SU-DHL-6 (cell line): ENCODE measurements around the gene RSBN1L.

Experiments used
- H2AFZ ChIP-seq: fragments of 200-600 bp; sonication (generic); 2 replicates; pipeline ENCODE4 v1.6.1; 2014; ENCODE audit warnings: low read depth, mild to moderate bottlenecking, moderate library complexity, mixed read lengths, antibody characterized with exemption, low read length; ENCODE audit not compliant: severe bottlenecking
- H3F3A ChIP-seq: fragments of 200-600 bp; shearing (Covaris generic); 2 replicates; pipeline ENCODE4 v1.6.0; 2016; ENCODE audit warnings: antibody characterized with exemption, mild to moderate bottlenecking; ENCODE audit not compliant: insufficient read depth
- H3K27ac ChIP-seq: fragments of 200-600 bp; sonication (generic); 2 replicates; pipeline ENCODE4 v1.5.1; 2016; ENCODE audit warnings: low read depth, mild to moderate bottlenecking, low read length, moderate library complexity, mixed read lengths
- H3K27me3 ChIP-seq: fragments of 200-600 bp; sonication (generic), shearing (Covaris generic); 2 replicates; pipeline ENCODE4 v1.6.0; 2014; ENCODE audit warnings: mild to moderate bottlenecking, low read length
- H3K36me3 ChIP-seq: fragments of 200-600 bp; sonication (generic); 2 replicates; pipeline ENCODE4 v1.6.1; 2014; ENCODE audit warnings: mild to moderate bottlenecking, low read length, mixed read lengths
- H3K4me2 ChIP-seq: fragments of 300-600, 200-600 bp; shearing (Covaris generic), sonication (generic); 2 replicates; pipeline ENCODE4 v1.6.0; 2014; ENCODE audit warnings: low read length, low read depth, mild to moderate bottlenecking; ENCODE audit not compliant: poor library complexity, severe bottlenecking
- H3K4me3 ChIP-seq: fragments of 200-600 bp; sonication (generic); 2 replicates; pipeline ENCODE4 v1.5.1; 2014; ENCODE audit warnings: antibody characterized with exemption, low read length, mild to moderate bottlenecking, mixed read lengths; ENCODE audit not compliant: insufficient read depth, poor library complexity, severe bottlenecking
- H3K79me2 ChIP-seq: fragments of 200-600 bp; sonication (generic); 2 replicates; pipeline ENCODE4 v1.6.1; 2014; ENCODE audit warnings: mild to moderate bottlenecking, low read length, moderate library complexity; ENCODE audit not compliant: insufficient read depth
- H3K9ac ChIP-seq: fragments of 200-600 bp; sonication (generic); 2 replicates; pipeline ENCODE4 v1.7.0; 2014; ENCODE audit warnings: mild to moderate bottlenecking, low read length
- H3K9me2 ChIP-seq: fragments of 200-600 bp; sonication (generic); replicated peaks from 2 replicates; pipeline ENCODE4 v1.6.1; 2014; ENCODE audit warnings: low read length; ENCODE audit not compliant: insufficient read depth
- H3K9me3 ChIP-seq: fragments of 200-600 bp; sonication (generic); 2 replicates; pipeline ENCODE4 v1.6.1; 2014; ENCODE audit warnings: low read length, mixed read lengths; ENCODE audit not compliant: insufficient read depth
- H4K20me1 ChIP-seq: fragments of 200-600 bp; sonication (generic); 2 replicates; pipeline ENCODE4 v1.6.1; 2014; ENCODE audit warnings: low read depth, mild to moderate bottlenecking, antibody characterized with exemption, low read length, moderate library complexity, mixed read lengths
- CTCF ChIP-seq: fragments of 200-600 bp; sonication (generic); IDR thresholded peaks from one replicate; pipeline ENCODE4 v1.5.1; 2017; ENCODE audit warnings: antibody characterized with exemption, mild to moderate bottlenecking, low read length, moderate library complexity; ENCODE audit not compliant: insufficient read depth, poor library complexity, severe bottlenecking
- EZH2phosphoT487 ChIP-seq: fragments of 200-600 bp; sonication (generic), shearing (Covaris generic); conservative IDR thresholded peaks from 2 replicates; pipeline ENCODE4 v1.6.1; 2018; ENCODE audit warnings: mild to moderate bottlenecking, antibody characterized with exemption, low read length, moderate library complexity, mixed read lengths

RSBN1L gene

GRCh38 chr7:77786741-77787140 is 90.5 kb downstream of the RSBN1L start:
- H3K36me3 ChIP-seq = peaks cover 26% of the 10 kb centered on the region
- H3K27me3 ChIP-seq = no peaks in the 10 kb centered on the region
- no peaks in the 10 kb centered on the region for H4K20me1 ChIP-seq
- no peak overlapping the region for H3K9ac ChIP-seq
- no peak overlapping the region for H3K4me2 ChIP-seq
- no peak overlapping the region for H3K27ac ChIP-seq
- H3F3A ChIP-seq = peaks cover 41% of the 10 kb centered on the region; the same call in 1 of the 2 replicates
- no peaks in the 10 kb centered on the region for H3K9me3 ChIP-seq
- H3K9me2 ChIP-seq = no peaks in the 10 kb centered on the region
- H2AFZ ChIP-seq = no peak overlapping the region
- no peaks in the 10 kb centered on the region; the same call in 1 of the 2 replicates for H3K79me2 ChIP-seq
- no peak for TF ChIP-seq EZH2phosphoT487
- no peak for TF ChIP-seq CTCF
- H3K4me3 ChIP-seq = no peak overlapping the region

- Histone ChIP-seq H3K4me3 (no peak overlapping the region), H3F3A (peaks cover 46% of the 10 kb centered on the region), H3K4me2 (no peak overlapping the region), H3K27me3 (no peaks in the 10 kb centered on the region), H3K9me3 (no peaks in the 10 kb centered on the region), H3K27ac (no peak overlapping the region), H3K79me2 (peaks cover 3% of the 10 kb centered on the region), H3K9ac (no peak overlapping the region), H4K20me1 (no peaks in the 10 kb centered on the region), H3K9me2 (no peaks in the 10 kb centered on the region), H3K36me3 (peaks cover 13% of the 10 kb centered on the region), H2AFZ (no peak overlapping the region)
- TF ChIP-seq CTCF = no peak
- TF ChIP-seq EZH2phosphoT487 = no peak
Observed at GRCh38 chr7:77788327-77788902, 92.2 kb downstream of the RSBN1L start.

- no peak for TF ChIP-seq EZH2phosphoT487
- TF ChIP-seq CTCF = no peak
- no peaks in the 10 kb centered on the region for H3K9me3 ChIP-seq
- H2AFZ ChIP-seq = no peak overlapping the region
- H3K9me2 ChIP-seq = no peaks in the 10 kb centered on the region
- peaks cover 34% of the 10 kb centered on the region for H3F3A ChIP-seq
- H3K4me2 ChIP-seq = no peak overlapping the region
- H3K27me3 ChIP-seq = no peaks in the 10 kb centered on the region
- H3K27ac ChIP-seq = peak overlapping the region; percentile 14
- H3K9ac ChIP-seq = no peak overlapping the region
- H3K4me3 ChIP-seq = no peak overlapping the region
- peaks cover 33% of the 10 kb centered on the region for H3K79me2 ChIP-seq
- H3K36me3 ChIP-seq = peaks cover 2% of the 10 kb centered on the region; the same call in 1 of the 2 replicates
- H4K20me1 ChIP-seq = no peaks in the 10 kb centered on the region; the same call in 1 of the 2 replicates
Observed at GRCh38 chr7:77791336-77791735, 95.1 kb downstream of the RSBN1L start.
